IMR-90 (cell line): ENCODE measurements around the gene DZANK1. TPM values are rescaled to one million over a fixed set of nuclear protein-coding genes. Genes with fewer than 3 reads are reported as not detected.

Source experiments
- ATAC-seq: fragments of 200-7000 bp; cut with Tn5 transposase; 2 replicates; pipeline ENCODE4 v1.9.1; 2020; ENCODE audit warnings: low read depth, mild to moderate bottlenecking, moderate library complexity
- BruUV-seq: library from RNA; stranded (reverse); fragments of 400-500 nt; replicated peaks from 2 replicates; lab custom pipeline; 2021; lab: Mats Ljungman, UMichigan
- CTCF ChIA-PET: fragments of 300-600 bp; formaldehyde crosslinking; extraction: SDS; loops from one replicate; lab custom pipeline; 2021; ENCODE audit warnings: antibody characterized with exemption; lab: Yijun Ruan, JAX
- POLR2A ChIA-PET: fragments of 300-600 bp; sonication (Branson Sonifier 250); formaldehyde crosslinking; loops from one replicate; lab custom pipeline; 2022; ENCODE audit warnings: antibody characterized with exemption; ENCODE audit not compliant: unreplicated experiment; lab: Charles Lee
- DNase-seq: peaks from one replicate; pipeline ENCODE4 v3.0.0; 2013
- H2AFZ ChIP-seq: replicated peaks from 2 replicates; pipeline ENCODE3; 2013; ENCODE audit warnings: low read length, mild to moderate bottlenecking; ENCODE audit not compliant: poor library complexity
- H2AK5ac ChIP-seq: 2 replicates; pipeline ENCODE4 v1.6.1; 2013; ENCODE audit warnings: low read depth, low read length, inconsistent platforms
- H2AK9ac ChIP-seq: replicated peaks from 2 replicates; pipeline ENCODE3; 2013; ENCODE audit warnings: mild to moderate bottlenecking, low read depth, low read length, moderate library complexity; ENCODE audit not compliant: poor library complexity
- H2BK120ac ChIP-seq: 2 replicates; pipeline ENCODE4 v1.6.1; 2013; ENCODE audit warnings: low read depth, low read length, inconsistent platforms
- H2BK15ac ChIP-seq: 3 replicates; pipeline ENCODE4 v1.6.1; 2013; ENCODE audit warnings: low read depth, low read length, inconsistent platforms
- H2BK20ac ChIP-seq: 2 replicates; pipeline ENCODE4 v1.6.1; 2013; ENCODE audit warnings: low read depth, mild to moderate bottlenecking, inconsistent platforms, low read length, moderate library complexity
- H2BK5ac ChIP-seq: 2 replicates; pipeline ENCODE4 v1.6.1; 2013; ENCODE audit warnings: mild to moderate bottlenecking, low read depth, low read length, inconsistent platforms; ENCODE audit not compliant: poor library complexity, severe bottlenecking
- H3K14ac ChIP-seq: replicated peaks from 2 replicates; pipeline ENCODE4 v1.6.1; 2013; ENCODE audit warnings: low read depth, low read length, inconsistent platforms
- H3K18ac ChIP-seq: 2 replicates; pipeline ENCODE4 v1.6.1; 2013; ENCODE audit warnings: low read depth, low read length, control low read depth
- H3K23ac ChIP-seq: 2 replicates; pipeline ENCODE4 v1.6.1; 2013; ENCODE audit warnings: low read depth, low read length, inconsistent platforms
- H3K27ac ChIP-seq: 2 replicates; pipeline ENCODE4 v1.5.1; 2013; ENCODE audit warnings: mild to moderate bottlenecking, control low read depth, low read length; ENCODE audit not compliant: insufficient read depth
- H3K27me3 ChIP-seq: 2 replicates; pipeline ENCODE4 v1.6.1; 2013; ENCODE audit warnings: low read length; ENCODE audit not compliant: control insufficient read depth, insufficient read depth
- H3K36me3 ChIP-seq: 2 replicates; pipeline ENCODE4 v1.6.1; 2013; ENCODE audit warnings: low read length, mixed read lengths; ENCODE audit not compliant: control insufficient read depth, insufficient read depth
- H3K4ac ChIP-seq: 2 replicates; pipeline ENCODE4 v1.6.1; 2013; ENCODE audit warnings: low read depth, low read length, inconsistent platforms
- H3K4me1 ChIP-seq: 2 replicates; pipeline ENCODE4 v1.6.1; 2013; ENCODE audit warnings: low read length, mixed read lengths; ENCODE audit not compliant: control insufficient read depth, insufficient read depth
- H3K4me2 ChIP-seq: 2 replicates; pipeline ENCODE4 v1.6.1; 2013; ENCODE audit warnings: low read depth, mild to moderate bottlenecking, control low read depth, low read length, moderate library complexity
- H3K4me3 ChIP-seq: 2 replicates; pipeline ENCODE4 v1.5.1; 2013; ENCODE audit warnings: low read depth, mild to moderate bottlenecking, control low read depth, low read length, moderate library complexity; ENCODE audit not compliant: insufficient read depth
- H3K56ac ChIP-seq: 2 replicates; pipeline ENCODE4 v1.6.1; 2013; ENCODE audit warnings: low read length, inconsistent platforms; ENCODE audit not compliant: insufficient read depth; ENCODE audit errors: extremely low read depth
- H3K79me1 ChIP-seq, 2 experiments: 2 replicates each; pipeline ENCODE4 v1.6.1; 2013; ENCODE audit warnings: low read length in 2 of 2, inconsistent platforms in 1 of 2, low read depth in 1 of 2
- H3K9ac ChIP-seq: 2 replicates; pipeline ENCODE4 v1.6.1; 2013; ENCODE audit warnings: low read depth, low read length, control low read depth
- H3K9me1 ChIP-seq: 2 replicates; pipeline ENCODE4 v1.6.1; 2013; ENCODE audit warnings: low read length, inconsistent platforms; ENCODE audit not compliant: insufficient read depth
- H3K9me3 ChIP-seq: 2 replicates; pipeline ENCODE4 v1.6.1; 2013; ENCODE audit warnings: low read length; ENCODE audit not compliant: control insufficient read depth, insufficient read depth
- H4K20me1 ChIP-seq: 2 replicates; pipeline ENCODE4 v1.6.1; 2013; ENCODE audit warnings: low read length, inconsistent platforms; ENCODE audit not compliant: insufficient read depth
- H4K5ac ChIP-seq: 2 replicates; pipeline ENCODE4 v1.6.1; 2013; ENCODE audit warnings: mild to moderate bottlenecking, low read depth, low read length, control low read depth
- H4K8ac ChIP-seq, 2 experiments: 2 replicates each; pipeline ENCODE4 v1.6.1; 2013; ENCODE audit warnings: low read depth in 2 of 2, low read length in 2 of 2, control low read depth in 1 of 2, inconsistent platforms in 1 of 2
- H4K91ac ChIP-seq: 2 replicates; pipeline ENCODE4 v1.6.1; 2013; ENCODE audit warnings: low read depth, low read length, inconsistent platforms; ENCODE audit not compliant: insufficient read depth
- CEBPB ChIP-seq: IDR thresholded peaks from 2 replicates; pipeline ENCODE4 v1.6.1; 2012; ENCODE audit warnings: low read depth, low read length, improper control_type of control experiment
- FOS ChIP-seq: fragments of 150-350 bp; IDR thresholded peaks from 2 replicates; pipeline ENCODE4 v1.6.1; 2016; ENCODE audit warnings: low read depth, low read length
- WGBS, 2 experiments: methylation state at CpG; one replicate each; pipeline versions ENCODE4 v1.1.5 to v1.1.7; 2013; ENCODE audit warnings: missing lambda C conversion rate in 2 of 2; ENCODE audit not compliant: insufficient read length in 1 of 2; ENCODE audit errors: extremely low coverage in 2 of 2; 5-methylcytosine and 5-hydroxymethylcytosine counted together
- dilution Hi-C: fragments of 300-500 bp; cut with HindIII; formaldehyde crosslinking; loops from one replicate; pipeline ENCODE4 v1.14.3; 2018; ENCODE audit warnings: low sequenced_read_pairs; ENCODE audit not compliant: unreplicated experiment
- in situ Hi-C: fragments of 300-500 bp; cut with MboI; formaldehyde crosslinking; loops from 3 replicates; pipeline ENCODE4 v1.14.3; 2019; ENCODE audit warnings: low sequenced_read_pairs, inconsistent platforms, mixed read lengths
- intact Hi-C: fragments of 100-400 bp; cut with micrococcal nuclease; formaldehyde crosslinking; loops from 2 replicates; pipeline ENCODE4 v1.10.0; 2022
- polyA plus RNA-seq, 3 experiments: library from polyadenylated mRNA; depleted of rRNA; stranded (reverse); fragments of >200 nt; gene quantifications; 2 replicates each; pipeline ENCODE4 v1.2.3, GENCODE V29; 2012; ENCODE audit warnings: low replicate concordance in 1 of 3
- total RNA-seq: library from RNA; depleted of rRNA; stranded (reverse); fragments of >200 nt; gene quantifications from 2 replicates; pipeline ENCODE4 v1.2.3, GENCODE V29; 2012
- TF ChIP-seq, protein P1 (sequence below): fragments of 150-350 bp; IDR thresholded peaks from 2 replicates; pipeline ENCODE4 v1.6.1; 2016; ENCODE audit warnings: low read depth, mild to moderate bottlenecking, low read length, moderate library complexity, borderline replicate concordance

DZANK1 gene
- total and polyA plus RNA-seq, 2 of the 4 experiments (the other 2 are of a cell fraction), result 0.54 to 1.1 TPM

DNA sequence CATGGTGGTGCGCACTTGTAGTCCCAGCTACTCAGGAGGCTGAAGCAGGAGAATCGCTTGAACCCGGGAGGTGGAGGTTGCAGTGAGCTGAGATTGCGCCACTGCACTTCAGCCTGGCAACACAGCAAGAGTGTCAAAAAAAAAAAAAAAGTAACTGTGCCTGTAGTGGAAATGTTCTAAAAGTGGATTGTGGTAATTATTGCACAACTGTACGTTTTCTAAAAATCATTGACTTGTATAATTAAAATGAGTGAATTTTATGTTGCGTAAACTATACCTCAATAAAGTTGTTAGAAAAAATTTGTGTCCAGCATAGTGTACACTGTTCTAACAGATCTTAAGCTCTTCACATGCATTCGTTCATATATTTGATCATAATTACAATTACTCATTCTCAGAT, 46.4 kb upstream of the DZANK1 start:
- Histone ChIP-seq H2BK5ac (no peak overlapping the region), H4K8ac (no peak overlapping the region), H3K9me1 (peaks cover 3% of the 10 kb centered on the region; the same call in 1 of the 2 replicates), H3K4me1 (0 out of 2 replicates have a peak, but pooled peaks cover 2% of the 10 kb centered on the region), H2AK9ac (no peak overlapping the region), H3K4ac (no peak overlapping the region), H3K27me3 (no peaks in the 10 kb centered on the region), H3K9ac (no peak overlapping the region), H4K5ac (no peak overlapping the region), H4K20me1 (no peaks in the 10 kb centered on the region), H2BK20ac (no peak overlapping the region), H3K18ac (no peak overlapping the region), H3K56ac (no peak overlapping the region), H2AK5ac (no peak overlapping the region), H3K23ac (no peak overlapping the region), H3K27ac (no peak overlapping the region), H2AFZ (no peak overlapping the region), H3K79me1 (peaks cover 12 to 20% of the 10 kb centered on the region in 2 experiments), H2BK120ac (no peak overlapping the region), H3K14ac (no peak overlapping the region), H4K91ac (no peak overlapping the region), H2BK15ac (no peak overlapping the region), H3K9me3 (no peaks in the 10 kb centered on the region), H3K4me3 (no peak overlapping the region), H3K4me2 (no peak overlapping the region), H3K36me3 (peaks cover 15% of the 10 kb centered on the region)
- POLR2A ChIA-PET, result no interaction called here
- WGBS, 2 experiments, result 94% methylated on average over 3 of the region's 7 CpGs; no CpG with 5 or more reads in 1 of the 2 experiments
- CTCF ChIA-PET, result interaction anchor here (0.6 kb wide), 1 partner anchor 39 kb away, joined by 6 read pairs; no protein-coding TSS in a partner anchor
- intact Hi-C loops, result loop anchor here (5.0 kb wide), 1 partner anchor 44 kb away; no protein-coding TSS in a partner anchor
- in situ Hi-C loops, result no loop called here
- DNase-seq, result no peak
- ATAC-seq, result no peak
- dilution Hi-C loops, result no loop called here
- no TSS peak for BruUV-seq
- TF ChIP-seq, protein P1, sequence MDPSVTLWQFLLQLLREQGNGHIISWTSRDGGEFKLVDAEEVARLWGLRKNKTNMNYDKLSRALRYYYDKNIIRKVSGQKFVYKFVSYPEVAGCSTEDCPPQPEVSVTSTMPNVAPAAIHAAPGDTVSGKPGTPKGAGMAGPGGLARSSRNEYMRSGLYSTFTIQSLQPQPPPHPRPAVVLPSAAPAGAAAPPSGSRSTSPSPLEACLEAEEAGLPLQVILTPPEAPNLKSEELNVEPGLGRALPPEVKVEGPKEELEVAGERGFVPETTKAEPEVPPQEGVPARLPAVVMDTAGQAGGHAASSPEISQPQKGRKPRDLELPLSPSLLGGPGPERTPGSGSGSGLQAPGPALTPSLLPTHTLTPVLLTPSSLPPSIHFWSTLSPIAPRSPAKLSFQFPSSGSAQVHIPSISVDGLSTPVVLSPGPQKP, result no peak
- TF ChIP-seq CEBPB (peak; percentile 55; the same call in 1 of the 2 replicates), FOS (no peak)
